Ishikawa (cell line): ENCODE data around the gene COX8C.

ENCODE experiments used
- CEBPB ChIP-seq: IDR thresholded peaks from 2 replicates; pipeline ENCODE4 v1.6.1; 2012
- CREB1 ChIP-seq: IDR thresholded peaks from 2 replicates; pipeline ENCODE4 v1.6.1; 2012; ENCODE audit warnings: low read depth
- EGR1 ChIP-seq: IDR thresholded peaks from 2 replicates; pipeline ENCODE4 v1.6.1; 2012
- EP300 ChIP-seq: IDR thresholded peaks from 2 replicates; pipeline ENCODE4 v1.6.1; 2012; ENCODE audit warnings: borderline replicate concordance
- FOXM1 ChIP-seq: IDR thresholded peaks from 2 replicates; pipeline ENCODE4 v1.6.1; 2012; ENCODE audit warnings: low read depth, borderline replicate concordance
- NFIC ChIP-seq: IDR thresholded peaks from 2 replicates; pipeline ENCODE4 v1.6.1; 2012
- RAD21 ChIP-seq: IDR thresholded peaks from 2 replicates; pipeline ENCODE4 v1.6.1; 2012; ENCODE audit warnings: low read depth
- TAF1 ChIP-seq: IDR thresholded peaks from 2 replicates; pipeline ENCODE4 v1.6.1; 2012; ENCODE audit warnings: low read depth, mild to moderate bottlenecking
- TCF12 ChIP-seq: IDR thresholded peaks from 2 replicates; pipeline ENCODE4 v1.6.1; 2012; ENCODE audit warnings: low read depth
- TEAD4 ChIP-seq: IDR thresholded peaks from 2 replicates; pipeline ENCODE4 v1.6.1; 2012
- YY1 ChIP-seq: IDR thresholded peaks from 2 replicates; pipeline ENCODE4 v1.6.1; 2012; ENCODE audit warnings: low read depth
- ZBTB7A ChIP-seq: IDR thresholded peaks from 2 replicates; pipeline ENCODE4 v1.6.1; 2012; ENCODE audit warnings: low read depth
- TF ChIP-seq, protein P1 (sequence below): IDR thresholded peaks from 2 replicates; pipeline ENCODE4 v1.6.1; 2012; ENCODE audit warnings: low read depth, mild to moderate bottlenecking
- TF ChIP-seq, protein P2 (sequence below): IDR thresholded peaks from 2 replicates; pipeline ENCODE4 v1.6.1; 2012
- TF ChIP-seq, protein P3 (sequence below): IDR thresholded peaks from 2 replicates; pipeline ENCODE4 v1.6.1; 2012

Gene COX8C

DNA sequence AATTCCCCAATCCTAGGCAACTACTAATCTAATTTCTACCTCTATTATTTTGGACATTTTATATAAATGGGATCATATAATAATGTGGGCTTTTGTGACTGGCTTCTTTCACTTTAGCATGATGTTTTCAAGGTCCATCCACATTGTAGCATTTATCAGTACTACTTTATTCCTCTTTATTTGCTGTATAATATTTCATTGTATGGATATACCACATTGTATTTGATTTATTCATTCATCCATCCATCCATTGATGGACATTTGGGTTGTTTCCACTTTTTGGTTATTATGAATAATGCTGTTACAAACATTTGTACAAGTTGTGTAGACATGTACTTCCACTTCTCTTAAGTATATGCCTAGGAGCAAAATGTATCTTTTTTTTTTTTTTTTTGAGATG is 31.4 kb upstream of the COX8C start:
- no peak for TF ChIP-seq NFIC
- no peak for TF ChIP-seq TAF1
- TF ChIP-seq TEAD4: no peak
- no peak for TF ChIP-seq ZBTB7A
- TF ChIP-seq EP300: no peak
- no peak for TF ChIP-seq FOXM1

DNA sequence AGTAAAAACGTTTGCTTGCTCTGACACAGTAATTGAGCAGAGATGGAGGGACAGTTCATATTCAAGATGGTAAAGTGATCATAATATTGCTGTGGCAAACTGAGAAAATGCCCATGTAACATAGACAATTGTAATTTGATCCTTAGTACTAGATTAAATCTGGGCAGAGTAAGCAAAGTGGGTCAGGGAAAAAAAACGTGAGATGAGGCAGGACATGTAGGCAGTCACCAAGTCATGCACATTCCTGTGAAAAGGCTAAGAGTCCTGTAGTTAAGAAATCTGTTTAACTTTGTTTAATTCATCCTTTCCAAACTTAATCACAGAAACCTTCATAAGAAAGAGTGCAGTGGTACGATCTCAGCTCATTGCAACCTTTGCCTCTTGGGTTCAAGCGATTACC is 30.3 kb upstream of the COX8C start:
- TF ChIP-seq TCF12 (no peak), CEBPB (no peak), TEAD4 (no peak), NFIC (no peak), RAD21 (no peak), FOXM1 (no peak), YY1 (no peak), CREB1 (no peak), TAF1 (no peak), EGR1 (no peak), EP300 (no peak), ZBTB7A (no peak)
- TF ChIP-seq, protein P1, sequence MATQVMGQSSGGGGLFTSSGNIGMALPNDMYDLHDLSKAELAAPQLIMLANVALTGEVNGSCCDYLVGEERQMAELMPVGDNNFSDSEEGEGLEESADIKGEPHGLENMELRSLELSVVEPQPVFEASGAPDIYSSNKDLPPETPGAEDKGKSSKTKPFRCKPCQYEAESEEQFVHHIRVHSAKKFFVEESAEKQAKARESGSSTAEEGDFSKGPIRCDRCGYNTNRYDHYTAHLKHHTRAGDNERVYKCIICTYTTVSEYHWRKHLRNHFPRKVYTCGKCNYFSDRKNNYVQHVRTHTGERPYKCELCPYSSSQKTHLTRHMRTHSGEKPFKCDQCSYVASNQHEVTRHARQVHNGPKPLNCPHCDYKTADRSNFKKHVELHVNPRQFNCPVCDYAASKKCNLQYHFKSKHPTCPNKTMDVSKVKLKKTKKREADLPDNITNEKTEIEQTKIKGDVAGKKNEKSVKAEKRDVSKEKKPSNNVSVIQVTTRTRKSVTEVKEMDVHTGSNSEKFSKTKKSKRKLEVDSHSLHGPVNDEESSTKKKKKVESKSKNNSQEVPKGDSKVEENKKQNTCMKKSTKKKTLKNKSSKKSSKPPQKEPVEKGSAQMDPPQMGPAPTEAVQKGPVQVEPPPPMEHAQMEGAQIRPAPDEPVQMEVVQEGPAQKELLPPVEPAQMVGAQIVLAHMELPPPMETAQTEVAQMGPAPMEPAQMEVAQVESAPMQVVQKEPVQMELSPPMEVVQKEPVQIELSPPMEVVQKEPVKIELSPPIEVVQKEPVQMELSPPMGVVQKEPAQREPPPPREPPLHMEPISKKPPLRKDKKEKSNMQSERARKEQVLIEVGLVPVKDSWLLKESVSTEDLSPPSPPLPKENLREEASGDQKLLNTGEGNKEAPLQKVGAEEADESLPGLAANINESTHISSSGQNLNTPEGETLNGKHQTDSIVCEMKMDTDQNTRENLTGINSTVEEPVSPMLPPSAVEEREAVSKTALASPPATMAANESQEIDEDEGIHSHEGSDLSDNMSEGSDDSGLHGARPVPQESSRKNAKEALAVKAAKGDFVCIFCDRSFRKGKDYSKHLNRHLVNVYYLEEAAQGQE: no peak
- TF ChIP-seq, protein P2, sequence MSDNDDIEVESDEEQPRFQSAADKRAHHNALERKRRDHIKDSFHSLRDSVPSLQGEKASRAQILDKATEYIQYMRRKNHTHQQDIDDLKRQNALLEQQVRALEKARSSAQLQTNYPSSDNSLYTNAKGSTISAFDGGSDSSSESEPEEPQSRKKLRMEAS: no peak
- TF ChIP-seq, protein P3, sequence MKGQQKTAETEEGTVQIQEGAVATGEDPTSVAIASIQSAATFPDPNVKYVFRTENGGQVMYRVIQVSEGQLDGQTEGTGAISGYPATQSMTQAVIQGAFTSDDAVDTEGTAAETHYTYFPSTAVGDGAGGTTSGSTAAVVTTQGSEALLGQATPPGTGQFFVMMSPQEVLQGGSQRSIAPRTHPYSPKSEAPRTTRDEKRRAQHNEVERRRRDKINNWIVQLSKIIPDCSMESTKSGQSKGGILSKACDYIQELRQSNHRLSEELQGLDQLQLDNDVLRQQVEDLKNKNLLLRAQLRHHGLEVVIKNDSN: no peak

DNA sequence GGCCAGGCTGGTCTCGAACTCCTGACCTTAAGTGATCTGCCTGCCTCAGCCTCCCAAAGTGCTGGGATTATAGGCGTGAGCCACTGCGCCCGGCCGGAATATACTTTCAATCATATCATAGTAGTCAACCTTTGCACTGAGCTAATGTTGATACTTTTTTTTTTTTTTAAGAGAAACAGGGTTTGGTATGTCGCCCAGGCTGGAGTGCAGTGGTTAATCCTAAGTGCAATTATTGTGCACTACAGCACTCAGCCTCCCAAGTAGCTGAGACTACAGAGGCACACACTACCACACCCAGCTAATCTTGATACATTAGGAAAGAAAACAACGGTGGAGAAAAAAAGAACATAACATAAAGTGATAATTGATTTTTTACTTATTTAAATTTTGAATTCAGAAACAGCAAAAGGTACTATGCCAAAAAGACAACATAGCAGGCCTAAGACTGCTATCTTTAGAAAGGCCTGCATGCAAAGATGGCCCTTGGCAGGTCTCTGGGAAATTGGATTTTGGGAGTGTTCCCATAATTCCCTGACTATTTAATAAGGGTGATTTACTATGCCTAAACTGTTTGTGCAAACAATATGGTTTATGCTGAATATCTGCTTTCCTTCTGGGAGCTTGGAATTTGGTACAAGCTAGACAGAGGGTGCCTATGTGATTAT is 29.6 kb upstream of the COX8C start:
- TF ChIP-seq YY1: no peak
- TF ChIP-seq NFIC: no peak
- TF ChIP-seq TCF12: no peak
- TF ChIP-seq, protein P1: no peak
- TF ChIP-seq, protein P2: no peak
- no peak for TF ChIP-seq TAF1
- TF ChIP-seq, protein P3: no peak
- no peak for TF ChIP-seq EP300
- TF ChIP-seq EGR1: no peak
- no peak for TF ChIP-seq ZBTB7A
- no peak for TF ChIP-seq CEBPB
- no peak for TF ChIP-seq RAD21
- TF ChIP-seq CREB1: no peak
- TF ChIP-seq FOXM1: no peak
- TF ChIP-seq TEAD4: no peak

DNA sequence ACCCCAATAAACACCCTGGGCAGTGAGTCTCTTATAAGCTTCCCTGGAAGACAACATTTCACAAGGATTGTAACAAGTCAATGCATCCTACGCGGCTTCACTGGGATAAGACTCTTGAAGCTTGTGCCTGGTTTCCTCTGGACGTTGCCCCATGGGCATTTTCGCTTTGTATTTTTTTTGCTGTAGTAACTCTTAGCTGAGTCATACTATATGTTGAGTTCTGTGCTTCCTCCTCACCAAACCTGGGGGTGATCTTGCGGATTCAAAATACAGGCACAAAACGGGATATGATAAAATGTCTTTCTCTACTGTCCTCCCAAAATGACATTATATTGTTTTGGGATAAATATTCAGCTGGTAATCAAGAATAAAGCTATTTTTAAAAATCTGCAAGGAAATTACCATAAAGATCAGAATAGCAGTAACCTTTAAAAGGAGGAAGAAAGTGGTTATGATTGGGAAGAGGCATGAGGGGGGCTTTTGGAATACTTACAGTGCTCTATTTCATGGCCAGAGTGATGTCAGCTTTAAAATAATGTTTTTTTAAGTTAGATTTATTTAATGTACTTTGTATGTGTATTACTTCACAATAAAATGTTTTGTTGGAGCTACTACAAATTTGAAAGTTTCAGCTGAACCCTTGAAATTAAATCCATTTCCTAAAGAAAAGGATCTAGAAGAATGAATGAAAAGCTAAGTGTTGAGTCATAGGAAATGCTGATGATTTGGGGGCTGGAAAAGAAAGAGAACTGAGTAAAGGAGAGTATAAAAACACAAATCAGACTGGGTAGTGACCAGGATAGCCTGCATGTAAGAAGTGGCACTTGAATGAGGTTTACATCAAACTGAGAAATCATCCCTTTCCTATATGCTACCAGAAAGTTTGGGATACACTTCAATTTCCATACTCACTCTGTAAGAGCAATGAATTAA is 28.8 kb upstream of the COX8C start:
- no peak for TF ChIP-seq YY1
- no peak for TF ChIP-seq RAD21
- no peak for TF ChIP-seq EP300
- TF ChIP-seq TEAD4: no peak
- no peak for TF ChIP-seq CEBPB
- TF ChIP-seq, protein P1: no peak
- TF ChIP-seq TCF12: no peak
